Glomerular visceral epithelial cell (primary cell): ENCODE data around the gene FAR2.
A peak's percentile ranks its signal among the peaks of the same experiment; 100 is the strongest.
"Not testable (repeated sequence)": the region's sequence is repeated elsewhere in the genome, so short reads cannot be mapped to it uniquely, and the experiment has no call there.

Experiments used
- DNase-seq: peaks from one replicate; pipeline ENCODE4 v3.0.0-alpha.2; 2016; ENCODE audit errors: extremely low spot score

FAR2 gene

GRCh38 chr12:29148911-29149690 lies at the start of gene FAR2:
FAR2 (plus strand) TSS chr12:29149278; CDS start chr12:29270450, 121,172 bp downstream.
- DNase-seq, result peak; percentile 79

GRCh38 chr12:29102741-29103140 lies 46.3 kb upstream of the FAR2 start:
- DNase-seq, result no peak

DNA sequence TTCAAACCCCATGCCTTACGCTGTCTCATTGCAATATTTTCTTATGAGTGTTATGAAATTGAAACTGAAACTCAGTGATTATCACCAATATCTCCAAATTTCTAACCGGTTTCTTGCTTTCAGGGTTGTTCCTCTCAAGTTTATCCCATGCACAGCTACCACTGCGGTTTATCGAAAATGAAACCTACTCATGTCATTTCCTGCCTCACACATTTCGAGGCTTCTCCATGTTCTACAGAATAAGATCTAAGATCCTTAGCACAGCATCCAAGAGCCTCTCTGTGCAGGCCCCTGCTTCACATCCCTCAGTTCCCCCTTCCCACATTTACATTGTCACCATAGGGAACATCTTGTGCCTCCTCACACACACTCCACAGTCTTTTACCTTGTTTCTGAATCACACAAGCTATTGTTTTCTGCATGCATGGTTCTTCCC lies 45.5 kb upstream of the FAR2 start:
- DNase-seq, result no peak

DNA sequence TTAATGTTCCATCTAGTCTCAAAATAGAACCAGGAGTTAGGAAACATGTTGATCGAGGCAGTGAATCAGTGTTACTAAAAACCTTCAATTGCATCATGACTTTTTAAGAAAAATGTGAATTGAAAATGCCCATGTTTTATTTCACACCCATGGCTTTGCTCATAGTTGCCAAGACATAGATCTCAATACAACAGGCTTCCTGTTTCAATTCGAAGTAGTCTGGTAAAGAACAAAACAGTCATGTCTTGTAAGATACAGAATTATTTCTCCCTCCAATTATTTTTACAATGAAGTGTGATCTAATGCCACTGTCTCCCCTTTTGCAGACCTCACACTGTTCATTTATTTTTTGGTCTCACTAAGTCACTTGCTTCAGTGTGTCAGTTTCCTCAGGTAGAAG lies 44.6 kb upstream of the FAR2 start:
- DNase-seq, result no peak

- DNase-seq, result no peak
Measured at GRCh38 chr12:29110506-29111442, 38.3 kb upstream of the FAR2 start.

GRCh38 chr12:29113101-29113500 lies 36.0 kb upstream of the FAR2 start:
- no peak for DNase-seq

- peak; percentile 39 for DNase-seq
Measured at GRCh38 chr12:29116414-29116813, 32.7 kb upstream of the FAR2 start.

DNA sequence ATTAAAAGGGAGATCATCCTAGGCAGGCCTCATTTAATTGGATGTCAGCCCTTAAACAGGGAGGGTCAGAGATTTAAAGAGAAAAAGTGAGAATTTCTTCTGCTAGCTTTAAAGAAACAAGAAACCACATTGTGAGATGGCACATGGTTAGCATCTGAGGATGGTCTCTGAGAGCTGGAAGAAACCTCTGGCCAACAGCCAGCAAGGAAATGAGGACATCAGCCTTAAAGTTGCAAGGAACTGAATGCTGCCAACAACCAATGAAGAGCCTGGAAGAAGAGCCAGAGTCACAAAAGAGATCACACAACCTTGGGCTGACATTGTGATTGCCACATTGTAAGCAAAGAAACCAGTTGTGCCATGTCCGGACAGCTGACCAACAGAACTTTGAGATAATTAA lies 17.5 kb upstream of the FAR2 start:
- DNase-seq, result peak; percentile 14

DNA sequence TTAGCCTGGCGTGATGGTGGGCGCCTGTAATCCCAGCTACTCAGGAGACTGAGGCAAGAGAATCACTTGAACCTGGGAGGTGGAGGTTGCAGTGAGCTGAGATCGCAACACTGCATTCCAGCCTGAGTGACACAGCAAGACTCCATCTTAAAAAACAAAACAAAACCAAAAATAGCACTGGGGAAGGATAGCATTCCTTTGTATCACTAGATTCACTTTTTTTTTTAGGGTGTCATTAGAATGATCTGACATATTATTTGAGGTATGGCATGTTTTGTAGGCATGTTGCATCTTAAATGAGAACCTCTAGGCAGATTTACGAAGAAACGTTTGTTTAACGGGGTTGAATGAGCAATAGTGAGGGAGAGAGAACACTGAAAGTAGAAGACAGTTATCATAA lies 16.8 kb upstream of the FAR2 start:
- DNase-seq, result no peak

GRCh38 chr12:29133181-29133580 lies 15.9 kb upstream of the FAR2 start:
- no peak for DNase-seq

DNA sequence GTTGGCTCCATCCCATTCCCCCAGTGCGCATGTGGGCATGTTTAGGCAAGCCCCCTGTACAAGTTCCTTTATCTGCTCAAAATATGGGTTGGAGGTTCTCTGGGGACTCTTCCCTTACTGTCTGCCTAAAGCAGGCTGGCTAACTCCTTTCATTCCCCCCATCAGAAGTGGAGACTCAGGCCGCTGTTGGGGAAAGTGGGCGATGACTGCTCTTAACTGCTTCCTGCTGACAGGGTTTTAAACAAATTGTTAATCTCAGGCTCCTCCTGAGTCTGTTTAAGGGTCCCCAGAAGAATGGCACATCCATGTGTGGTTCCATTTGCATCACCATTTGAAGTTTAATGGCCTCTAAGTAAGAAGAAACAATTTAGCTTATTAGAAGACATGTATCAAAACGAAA lies 15.4 kb upstream of the FAR2 start:
- no peak for DNase-seq

DNA sequence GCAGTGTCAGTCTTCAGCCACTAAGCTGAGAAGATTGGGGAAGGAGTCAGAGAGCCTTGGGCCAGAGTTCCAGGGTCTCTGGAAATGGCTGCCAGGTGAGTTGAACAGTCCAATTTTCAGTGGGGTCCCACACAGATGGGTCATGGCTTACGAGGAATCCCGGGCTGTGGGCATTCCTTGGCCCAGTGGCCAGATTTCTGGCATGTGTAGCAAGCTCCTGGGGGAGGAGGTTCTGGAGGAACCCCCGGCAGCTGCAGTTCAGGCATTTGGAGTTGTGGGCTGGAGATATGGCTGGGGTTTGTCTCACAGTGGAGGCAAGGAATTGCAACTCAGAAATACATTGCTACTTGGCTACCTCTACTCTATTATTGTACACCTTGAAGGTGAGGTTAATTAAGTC lies 10.8 kb upstream of the FAR2 start:
- not testable (repeated sequence) for DNase-seq

GRCh38 chr12:29138855-29139254 lies 10.2 kb upstream of the FAR2 start:
- not testable (repeated sequence) for DNase-seq

- DNase-seq, result no peak
Measured at GRCh38 chr12:29145372-29146170, 3.5 kb upstream of the FAR2 start.

DNA sequence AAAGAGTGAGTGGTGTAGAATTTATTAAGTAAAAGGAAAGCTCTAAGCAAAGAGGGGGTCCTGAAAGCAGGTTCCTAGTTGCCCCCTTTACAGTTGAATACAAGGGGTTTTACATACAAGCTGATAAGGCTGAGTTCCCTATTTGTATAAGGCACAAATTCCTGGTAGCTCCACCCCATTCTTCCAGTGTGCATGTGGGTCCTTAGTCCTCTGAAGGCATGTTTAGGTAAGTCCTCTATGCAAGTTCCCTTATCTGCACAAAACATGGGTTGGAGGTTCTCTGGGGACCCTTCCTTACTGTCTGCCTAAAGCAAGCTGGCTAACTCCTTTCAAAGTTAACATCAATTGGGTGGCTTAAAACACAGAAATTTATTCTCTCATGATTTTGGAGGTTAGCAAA lies 2.9 kb upstream of the FAR2 start:
- DNase-seq, result no peak

GRCh38 chr12:29147731-29148595 lies 1.1 kb upstream of the FAR2 start:
- DNase-seq, result peak; percentile 34

GRCh38 chr12:29148596-29148910 lies 525 bp upstream of the FAR2 start:
- no peak for DNase-seq

DNA sequence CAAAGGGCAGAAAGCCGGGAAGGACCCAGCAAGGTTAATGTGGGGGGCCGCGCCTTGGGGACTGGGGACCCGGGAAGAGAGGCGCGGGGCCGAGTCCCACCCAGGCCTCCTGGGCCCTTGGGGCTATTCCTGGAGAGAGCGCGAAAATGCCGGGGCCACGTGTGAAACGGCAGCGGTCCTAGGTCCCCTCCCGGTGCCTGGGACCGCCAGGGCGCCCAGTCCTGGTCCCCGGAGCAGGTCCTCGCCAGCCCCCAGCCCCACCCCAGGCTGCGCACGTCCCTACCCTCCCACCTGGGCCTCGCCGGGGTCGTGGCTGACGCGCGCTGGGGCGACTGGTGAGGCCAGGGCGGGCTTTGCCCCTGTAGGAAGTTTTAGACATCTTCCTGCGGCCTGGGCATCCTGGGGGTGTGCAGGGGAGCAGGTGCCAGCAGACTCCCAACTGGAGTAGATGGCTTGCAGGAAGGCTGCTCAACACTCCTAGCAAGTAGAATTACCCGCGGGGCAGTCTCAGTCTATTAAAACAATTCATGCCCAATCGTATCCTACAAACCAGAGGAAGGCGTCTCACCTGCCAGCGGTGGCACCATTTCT lies 708 bp downstream of the FAR2 start:
- DNase-seq, result peak; percentile 11

DNA sequence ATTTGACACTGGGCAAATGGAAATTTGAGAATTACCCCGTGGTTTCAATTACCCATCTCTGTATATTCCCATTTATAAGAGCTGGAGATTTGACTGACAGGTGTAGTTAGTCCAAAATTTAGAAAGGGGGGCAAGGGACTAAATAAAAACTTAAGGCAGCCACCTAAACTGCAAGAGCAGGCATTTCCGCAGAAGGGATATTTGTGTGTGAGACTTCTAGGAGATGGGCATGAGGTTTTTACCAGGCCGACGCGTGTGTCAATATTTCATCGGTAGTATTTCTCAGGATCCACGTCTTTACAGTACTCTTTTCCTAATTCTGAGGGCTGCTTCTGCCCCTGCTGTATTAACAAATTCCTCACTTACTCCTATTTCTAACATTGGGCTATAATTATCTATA lies 1.4 kb downstream of the FAR2 start:
- no peak for DNase-seq

- DNase-seq, result no peak
Measured at GRCh38 chr12:29152223-29152868, 3.3 kb downstream of the FAR2 start.
